Measurements from ENCODE around the gene MBTD1. TPM values are rescaled to one million over a fixed set of nuclear protein-coding genes. Genes with fewer than 3 reads are reported as not detected.

MBTD1 gene
- total RNA-seq, 4 donors from 2014 or later = 20.9 to 26.7 (median 24.0) TPM

GRCh38 chr17:51170736-51171135, 89.1 kb downstream of the MBTD1 start:
- H3K4me3 ChIP-seq (ENCODE audit: low read depth, poor library complexity, severe bottlenecking) = no peak overlapping the region
- no peak for TF ChIP-seq POLR2A (IDR thresholded peaks at IDR 0.05)
- TF ChIP-seq, protein P1, sequence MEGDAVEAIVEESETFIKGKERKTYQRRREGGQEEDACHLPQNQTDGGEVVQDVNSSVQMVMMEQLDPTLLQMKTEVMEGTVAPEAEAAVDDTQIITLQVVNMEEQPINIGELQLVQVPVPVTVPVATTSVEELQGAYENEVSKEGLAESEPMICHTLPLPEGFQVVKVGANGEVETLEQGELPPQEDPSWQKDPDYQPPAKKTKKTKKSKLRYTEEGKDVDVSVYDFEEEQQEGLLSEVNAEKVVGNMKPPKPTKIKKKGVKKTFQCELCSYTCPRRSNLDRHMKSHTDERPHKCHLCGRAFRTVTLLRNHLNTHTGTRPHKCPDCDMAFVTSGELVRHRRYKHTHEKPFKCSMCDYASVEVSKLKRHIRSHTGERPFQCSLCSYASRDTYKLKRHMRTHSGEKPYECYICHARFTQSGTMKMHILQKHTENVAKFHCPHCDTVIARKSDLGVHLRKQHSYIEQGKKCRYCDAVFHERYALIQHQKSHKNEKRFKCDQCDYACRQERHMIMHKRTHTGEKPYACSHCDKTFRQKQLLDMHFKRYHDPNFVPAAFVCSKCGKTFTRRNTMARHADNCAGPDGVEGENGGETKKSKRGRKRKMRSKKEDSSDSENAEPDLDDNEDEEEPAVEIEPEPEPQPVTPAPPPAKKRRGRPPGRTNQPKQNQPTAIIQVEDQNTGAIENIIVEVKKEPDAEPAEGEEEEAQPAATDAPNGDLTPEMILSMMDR (IDR thresholded peaks at IDR 0.05) = no peak
- 80 to 90% methylated on average over 2 of the region's 2 CpGs for WGBS, 2 donors
- DNase-seq (ENCODE audit: low spot score in 2 of 2) = no peak
- intact Hi-C loops (cut with DNase I; ENCODE audit: low total_unique reads) = no loop called here

DNA sequence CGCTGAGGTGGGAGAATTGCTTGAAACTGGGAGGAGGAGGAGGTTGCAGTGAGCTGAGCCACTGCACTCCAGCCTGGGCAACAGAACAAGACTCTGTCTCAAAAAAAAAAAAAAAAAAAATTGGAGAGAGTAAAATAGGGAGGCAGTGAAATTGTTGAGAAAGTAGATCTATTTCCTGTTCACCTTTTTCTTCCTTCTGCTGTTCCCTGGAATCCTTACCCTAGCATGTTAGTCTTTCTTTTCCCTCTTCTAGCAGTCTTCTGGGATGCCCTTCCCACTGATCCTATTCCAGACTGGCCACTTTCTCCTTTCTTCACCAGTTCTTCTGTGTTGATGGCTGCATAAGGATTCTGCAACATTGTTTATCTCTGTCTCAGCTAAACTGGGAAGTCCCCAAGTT, 90.5 kb downstream of the MBTD1 start:
- no peak overlapping the region for H3K4me3 ChIP-seq (ENCODE audit: low read depth, poor library complexity, severe bottlenecking)
- no peak for DNase-seq (ENCODE audit: low spot score in 2 of 2)
- WGBS, 2 donors = 90 to 95% methylated on average over 1 of the region's 1 CpG
- TF ChIP-seq, protein P1 (IDR thresholded peaks at IDR 0.05) = no peak
- TF ChIP-seq POLR2A (IDR thresholded peaks at IDR 0.05) = no peak
- intact Hi-C loops (cut with DNase I; ENCODE audit: low total_unique reads) = no loop called here

DNA sequence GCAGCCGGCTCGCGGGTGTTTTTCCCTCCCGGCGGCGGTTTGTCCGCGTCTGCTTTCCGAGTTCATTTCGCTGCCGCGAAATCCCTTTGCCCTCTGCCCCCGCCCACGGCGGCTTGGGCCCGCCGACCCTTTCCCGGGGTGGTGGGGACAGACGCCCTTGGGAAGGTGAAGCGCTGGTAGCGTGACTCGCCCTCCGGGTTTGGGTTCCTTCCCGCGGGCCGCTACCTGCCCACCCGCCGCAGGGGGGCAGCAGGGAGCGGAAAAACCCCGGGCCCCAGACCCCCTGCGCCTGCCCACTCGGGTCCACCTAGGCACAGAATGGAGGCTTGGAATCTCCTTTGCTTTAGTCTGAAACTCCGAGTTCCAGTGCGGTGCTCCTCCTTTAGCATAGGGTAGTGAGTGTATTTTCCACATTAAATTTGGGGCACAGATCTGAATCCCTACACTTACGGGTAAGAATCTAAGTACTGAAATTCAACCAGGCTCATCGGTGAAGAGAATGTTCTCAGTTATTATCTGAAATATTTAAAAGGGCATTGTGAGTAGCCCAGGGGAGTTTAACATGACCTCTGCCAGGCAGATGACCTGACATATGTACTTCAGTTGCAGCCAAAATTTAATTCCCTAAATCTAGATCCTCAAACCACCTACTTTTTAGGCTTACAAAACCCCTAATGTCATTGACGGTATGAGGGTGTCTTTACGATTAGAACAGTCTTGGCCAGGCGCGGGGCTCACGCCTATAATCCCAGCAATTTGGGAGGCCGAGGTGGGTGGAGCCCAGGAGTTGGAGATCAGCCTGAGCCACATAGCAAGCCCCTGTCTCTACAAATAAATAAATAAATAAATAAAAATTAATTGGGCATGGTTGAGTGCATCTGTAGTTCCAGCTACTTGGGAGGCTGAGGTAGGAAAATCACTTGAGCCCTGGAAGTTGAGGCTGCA, 92.6 kb downstream of the MBTD1 start:
- 14 to 15% methylated on average over 36 to 41 of the region's 42 CpGs for WGBS, 2 donors
- peak in 1 of 2 donors; percentile 88 for DNase-seq (ENCODE audit: low spot score in 2 of 2)
- no peak for TF ChIP-seq POLR2A (IDR thresholded peaks at IDR 0.05)
- TF ChIP-seq, protein P1 (IDR thresholded peaks at IDR 0.05) = no peak
- intact Hi-C loops (cut with DNase I; ENCODE audit: low total_unique reads) = no loop called here
- peak overlapping the region; percentile 69 for H3K4me3 ChIP-seq (ENCODE audit: low read depth, poor library complexity, severe bottlenecking)

DNA sequence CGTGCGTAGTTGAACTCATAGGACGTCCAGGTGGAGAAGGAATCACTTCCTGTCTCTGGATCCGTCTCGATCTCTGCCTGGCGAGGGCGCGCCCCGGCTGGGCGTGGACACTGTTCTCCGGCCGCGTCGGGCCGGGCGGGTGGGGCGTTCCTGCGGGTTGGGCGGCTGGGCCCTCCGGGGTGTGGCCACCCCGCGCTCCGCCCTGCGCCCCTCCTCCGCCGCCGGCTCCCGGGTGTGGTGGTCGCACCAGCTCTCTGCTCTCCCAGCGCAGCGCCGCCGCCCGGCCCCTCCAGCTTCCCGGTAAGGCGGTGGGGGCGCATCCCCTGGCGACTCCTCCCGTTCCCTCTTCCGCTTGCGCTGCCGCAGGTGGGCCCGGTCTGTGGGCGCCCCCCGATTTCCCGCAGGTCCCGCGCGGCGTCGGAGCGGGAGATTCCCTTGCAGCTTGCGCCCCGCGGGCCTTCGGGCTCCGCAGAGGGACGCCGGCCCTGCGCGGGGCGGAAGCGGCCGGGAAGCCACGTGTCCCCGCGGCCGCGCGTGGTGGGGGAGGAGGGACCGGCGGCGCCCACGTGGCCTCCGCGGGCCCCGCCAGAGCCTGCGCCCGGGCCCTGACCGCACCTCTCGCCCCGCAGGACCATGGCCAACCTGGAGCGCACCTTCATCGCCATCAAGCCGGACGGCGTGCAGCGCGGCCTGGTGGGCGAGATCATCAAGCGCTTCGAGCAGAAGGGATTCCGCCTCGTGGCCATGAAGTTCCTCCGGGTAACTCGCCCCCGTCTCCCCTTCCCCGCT, 93.5 kb downstream of the MBTD1 start, which contains the start of gene NME2:
TSS of gene NME2 (plus strand) at position 214 of the 789 bp plus-strand sequence. CDS start at position 634, 420 bp downstream.
- intact Hi-C loops (cut with DNase I; ENCODE audit: low total_unique reads) = no loop called here
- 0 to 1% methylated on average over 28 to 81 of the region's 98 CpGs for WGBS, 2 donors
- TF ChIP-seq, protein P1 (IDR thresholded peaks at IDR 0.05) = no peak
- no peak for TF ChIP-seq POLR2A (IDR thresholded peaks at IDR 0.05)
- DNase-seq (ENCODE audit: low spot score in 2 of 2) = peak; percentile 82 to 97
- H3K4me3 ChIP-seq (ENCODE audit: low read depth, poor library complexity, severe bottlenecking) = peak within 1 kb of the TSS; percentile 69

- no peak for DNase-seq (ENCODE audit: low spot score in 2 of 2)
- peak overlapping the region; percentile 69 for H3K4me3 ChIP-seq (ENCODE audit: low read depth, poor library complexity, severe bottlenecking)
- WGBS, 2 donors = 8 to 10% methylated on average over 21 of the region's 21 CpGs
- TF ChIP-seq POLR2A (IDR thresholded peaks at IDR 0.05) = no peak
- TF ChIP-seq, protein P1 (IDR thresholded peaks at IDR 0.05) = peak in 1 of 3 donors; percentile 73
- intact Hi-C loops (cut with DNase I; ENCODE audit: low total_unique reads) = no loop called here
Measured at GRCh38 chr17:51165680-51166197, 94.1 kb downstream of the MBTD1 start.
